DND-41 (cell line): ENCODE measurements around the gene SUN5.

ENCODE experiments used
- ATAC-seq: fragments of 200-7000 bp; cut with Tn5 transposase; 3 replicates; pipeline ENCODE4 v1.9.1; 2021; ENCODE audit warnings: low read depth; ENCODE audit not compliant: insufficient read depth
- DNase-seq: peaks from one replicate; pipeline ENCODE4 v3.0.0-alpha.2; 2020
- H2AFZ ChIP-seq: 2 replicates; pipeline ENCODE4 v1.6.0; 2012; ENCODE audit warnings: low read depth, low read length
- H3K27ac ChIP-seq: 2 replicates; pipeline ENCODE4 v1.5.1; 2012; ENCODE audit warnings: low read length, inconsistent platforms
- H3K27me3 ChIP-seq: fragments of 200-600 bp; sonication (generic); 2 replicates; pipeline ENCODE4 v1.6.0; 2012; ENCODE audit warnings: low read length, mild to moderate bottlenecking, inconsistent platforms; ENCODE audit not compliant: insufficient read depth, poor library complexity
- H3K36me3 ChIP-seq: 2 replicates; pipeline ENCODE4 v1.5.1; 2012; ENCODE audit warnings: low read length, inconsistent platforms; ENCODE audit not compliant: insufficient read depth
- H3K4me1 ChIP-seq: 2 replicates; pipeline ENCODE4 v1.5.1; 2012; ENCODE audit warnings: mild to moderate bottlenecking, low read length; ENCODE audit not compliant: insufficient read depth
- H3K4me2 ChIP-seq: 2 replicates; pipeline ENCODE4 v1.6.0; 2012; ENCODE audit warnings: mild to moderate bottlenecking, moderate library complexity, low read length, inconsistent platforms; ENCODE audit not compliant: insufficient read depth
- H3K4me3 ChIP-seq, 2 experiments: fragments of 200-600 bp in 1 of 2; shearing (Covaris generic) in 1 of 2; 2 replicates each; pipeline ENCODE4 v1.5.1; 2012 to 2016; ENCODE audit warnings: inconsistent platforms in 2 of 2, low read length in 2 of 2, mild to moderate bottlenecking in 2 of 2, low read depth in 1 of 2, moderate library complexity in 1 of 2
- H3K79me2 ChIP-seq: 2 replicates; pipeline ENCODE4 v1.6.0; 2012; ENCODE audit warnings: low read length, inconsistent platforms; ENCODE audit not compliant: insufficient read depth
- H3K9ac ChIP-seq: 2 replicates; pipeline ENCODE4 v1.6.0; 2012; ENCODE audit warnings: low read depth, mild to moderate bottlenecking, inconsistent platforms, low read length, moderate library complexity
- H3K9me3 ChIP-seq: 2 replicates; pipeline ENCODE4 v1.5.1; 2012; ENCODE audit warnings: low read length, moderate library complexity, mild to moderate bottlenecking, inconsistent platforms; ENCODE audit not compliant: insufficient read depth, severe bottlenecking
- H4K20me1 ChIP-seq: 2 replicates; pipeline ENCODE4 v1.6.0; 2012; ENCODE audit warnings: low read length; ENCODE audit not compliant: insufficient read depth
- CTCF ChIP-seq: IDR thresholded peaks from 2 replicates; pipeline ENCODE4 v1.5.1; 2012; ENCODE audit warnings: borderline replicate concordance, low read length, moderate library complexity, mild to moderate bottlenecking; ENCODE audit not compliant: poor library complexity, severe bottlenecking; ENCODE audit errors: extremely low read depth
- EZH2 ChIP-seq: IDR thresholded peaks from 3 replicates; pipeline ENCODE4 v1.6.1; 2012; ENCODE audit warnings: borderline replicate concordance, low read depth, mild to moderate bottlenecking, moderate library complexity, low read length, inconsistent platforms; ENCODE audit not compliant: severe bottlenecking

The SUN5 gene

GRCh38 chr20:33027769-33028751 is 23.8 kb upstream of the SUN5 start:
- Histone ChIP-seq H3K9ac (no peak overlapping the region), H3K9me3 (no peaks in the 10 kb centered on the region), H3K79me2 (no peaks in the 10 kb centered on the region), H3K4me2 (no peak overlapping the region), H3K4me3 (no peak overlapping the region), H3K27ac (no peak overlapping the region), H3K4me1 (no peaks in the 10 kb centered on the region), H3K27me3 (no peaks in the 10 kb centered on the region), H2AFZ (no peak overlapping the region), H4K20me1 (no peaks in the 10 kb centered on the region), H3K36me3 (no peaks in the 10 kb centered on the region)
- TF ChIP-seq EZH2 (no peak), CTCF (no peak)
- ATAC-seq (no peak), DNase-seq (no peak)

- ATAC-seq (no peak), DNase-seq (no peak)
- no peak overlapping the region for H3K4me2 ChIP-seq
- H3K27ac ChIP-seq = no peak overlapping the region
- H3K27me3 ChIP-seq = no peaks in the 10 kb centered on the region
- H3K4me1 ChIP-seq = no peaks in the 10 kb centered on the region
- no peaks in the 10 kb centered on the region for H3K79me2 ChIP-seq
- no peak for TF ChIP-seq CTCF
- no peak for TF ChIP-seq EZH2
- no peak overlapping the region for H3K9ac ChIP-seq
- H3K9me3 ChIP-seq = no peaks in the 10 kb centered on the region
- H3K36me3 ChIP-seq = no peaks in the 10 kb centered on the region
- no peak overlapping the region for H3K4me3 ChIP-seq
- H4K20me1 ChIP-seq = no peaks in the 10 kb centered on the region
- no peak overlapping the region for H2AFZ ChIP-seq
Observed at GRCh38 chr20:33026779-33027759, 22.8 kb upstream of the SUN5 start.

DNA sequence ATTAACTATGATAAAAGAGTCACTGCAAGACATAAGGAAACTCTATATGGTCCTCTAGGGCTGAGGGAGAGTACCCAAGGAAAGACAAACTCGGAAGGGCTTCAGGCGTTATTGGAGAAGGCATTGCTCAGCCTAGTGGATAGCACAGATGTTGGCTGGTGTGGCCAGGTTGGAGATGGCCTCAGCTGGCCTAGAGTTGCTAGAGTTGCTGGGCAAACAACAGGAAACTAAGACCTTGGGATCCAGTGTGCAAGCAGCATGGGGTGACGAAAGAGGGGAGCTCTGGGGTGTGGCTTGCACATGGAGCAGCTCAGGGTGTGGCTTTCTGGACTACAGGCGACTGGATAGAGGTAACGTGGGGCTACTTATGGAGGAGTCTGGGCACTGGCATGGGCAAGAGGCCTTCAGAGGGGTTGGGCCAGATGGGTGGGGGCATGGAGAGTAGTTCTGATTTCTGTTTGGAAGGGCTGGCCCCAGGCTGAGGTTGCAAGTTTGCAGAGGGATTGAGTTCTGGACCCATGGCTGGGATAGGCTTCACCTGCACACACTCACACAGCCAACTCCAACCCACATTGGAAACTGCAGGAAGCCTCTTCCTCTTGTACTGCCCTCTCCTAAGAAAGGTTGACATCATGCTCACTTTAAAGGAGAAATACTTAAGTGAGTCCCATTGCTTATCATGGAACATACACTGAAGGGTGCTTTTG is 22.0 kb upstream of the SUN5 start:
- Histone ChIP-seq H3K4me2 (no peak overlapping the region), H3K27me3 (no peaks in the 10 kb centered on the region), H3K4me3 (no peak overlapping the region), H4K20me1 (no peaks in the 10 kb centered on the region), H2AFZ (no peak overlapping the region), H3K36me3 (no peaks in the 10 kb centered on the region), H3K4me1 (no peaks in the 10 kb centered on the region), H3K9me3 (no peaks in the 10 kb centered on the region), H3K27ac (no peak overlapping the region), H3K79me2 (no peaks in the 10 kb centered on the region), H3K9ac (no peak overlapping the region)
- ATAC-seq (no peak), DNase-seq (no peak)
- TF ChIP-seq CTCF = no peak
- TF ChIP-seq EZH2 = no peak
